Epithelial cell of prostate (primary cell): ENCODE data around the gene TEX48.

Experiments
- DNase-seq: peaks from one replicate; pipeline ENCODE4 v3.0.0-alpha.2; 2011; ENCODE audit warnings: low read depth, low spot score
- H3K27ac ChIP-seq: fragments of 450-650 bp; 2 replicates; pipeline ENCODE4 v1.5.1; 2017; ENCODE audit warnings: mild to moderate bottlenecking

TEX48 gene

DNA sequence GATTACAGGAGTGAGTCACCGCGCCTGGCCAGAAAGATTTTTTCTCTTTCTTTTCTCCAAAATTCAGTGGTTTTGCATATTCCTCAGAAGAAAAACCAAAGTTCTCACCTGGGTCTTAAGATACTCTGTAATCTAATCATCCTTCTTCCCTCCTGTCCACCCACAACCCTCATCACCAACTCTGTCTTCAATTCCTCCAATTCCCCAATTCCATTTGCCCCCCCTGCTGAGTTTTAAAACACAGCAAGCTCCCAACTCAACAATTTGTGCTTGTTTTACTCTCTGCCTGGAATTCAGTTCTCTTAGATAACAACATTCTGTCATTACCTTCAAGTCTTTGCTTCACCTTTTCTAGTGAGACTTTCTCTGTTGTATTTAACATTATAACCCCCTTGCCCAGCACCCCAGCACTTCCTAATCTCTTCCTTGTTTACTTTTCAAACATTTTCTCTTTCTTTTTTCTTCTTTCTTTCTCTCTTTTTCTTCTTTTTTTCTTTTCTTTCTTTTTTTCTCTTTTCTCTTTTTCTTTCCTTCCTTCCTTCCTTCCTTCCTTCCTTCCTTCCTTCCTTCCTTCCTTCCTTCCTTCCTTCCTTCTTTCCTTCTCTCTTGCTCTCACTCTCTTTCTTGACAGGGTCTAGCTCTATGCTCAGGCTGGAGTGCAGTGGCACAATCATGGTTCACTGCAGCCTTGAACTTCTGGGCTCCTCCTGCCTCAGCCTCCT, 7.8 kb downstream of the TEX48 start:
- H3K27ac ChIP-seq = no peak overlapping the region
- no peak for DNase-seq

DNA sequence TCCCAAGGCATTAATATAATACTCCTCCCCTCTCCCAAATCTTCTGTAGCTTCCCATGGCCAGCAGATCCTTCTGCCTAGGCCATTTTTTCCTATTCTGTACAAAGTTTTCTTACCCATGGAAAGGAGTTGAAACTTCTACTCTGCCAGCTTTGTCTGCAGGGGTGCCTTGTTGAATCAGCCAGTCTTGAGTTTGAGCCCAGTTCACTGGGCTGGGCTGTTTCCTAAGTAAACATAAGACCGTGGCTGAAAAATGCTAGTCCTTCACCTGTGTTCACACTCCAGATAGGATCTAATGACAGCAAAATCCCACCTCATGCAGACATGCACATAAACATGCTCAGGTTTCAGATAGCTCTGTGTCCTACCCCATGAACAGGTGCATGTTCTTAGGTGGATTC, 10.4 kb downstream of the TEX48 start:
- DNase-seq = no peak

DNA sequence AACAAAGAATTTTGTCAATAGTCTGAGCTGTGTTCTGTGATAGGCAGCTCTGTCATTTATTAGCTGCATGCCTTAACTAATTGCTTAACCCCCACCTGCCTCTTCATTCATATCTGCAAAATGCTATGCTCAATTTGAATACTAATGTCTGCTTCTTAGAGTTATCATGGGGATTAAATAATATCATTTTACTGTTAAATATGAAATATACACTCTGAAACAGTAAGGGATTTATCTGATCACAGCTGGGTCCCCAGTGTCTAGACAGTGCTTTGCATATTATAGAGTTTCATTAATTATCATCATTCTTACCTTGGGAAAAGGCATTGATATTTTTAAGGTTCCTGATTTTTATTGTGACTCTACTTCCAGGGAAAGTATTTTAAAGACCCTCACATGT, 12.0 kb downstream of the TEX48 start:
- H3K27ac ChIP-seq = no peak overlapping the region
- DNase-seq = no peak

More for the DNA sequence above, 10.4 kb downstream of the TEX48 start:
- no peak overlapping the region for H3K27ac ChIP-seq

DNA sequence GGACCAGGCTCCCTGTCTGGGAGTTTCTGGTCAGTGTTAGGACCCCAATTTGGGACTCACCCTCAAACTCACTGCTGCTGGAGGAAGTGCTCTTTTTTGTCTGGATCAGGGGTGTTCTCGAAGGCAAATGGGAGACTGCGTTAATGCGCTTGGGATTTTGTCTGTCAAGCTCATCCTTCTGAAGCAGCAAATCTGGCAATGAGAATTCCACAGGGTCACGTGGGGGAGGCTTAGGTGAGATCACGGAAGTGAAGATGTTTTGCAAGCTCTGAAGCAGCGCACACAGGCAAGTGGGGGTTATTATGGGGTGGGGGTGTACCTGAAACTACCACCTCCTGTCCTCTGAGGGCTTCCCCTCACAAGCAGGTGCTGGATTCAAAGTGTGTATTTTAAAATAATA, 13.8 kb downstream of the TEX48 start:
- H3K27ac ChIP-seq = no peak overlapping the region
- no peak for DNase-seq

DNA sequence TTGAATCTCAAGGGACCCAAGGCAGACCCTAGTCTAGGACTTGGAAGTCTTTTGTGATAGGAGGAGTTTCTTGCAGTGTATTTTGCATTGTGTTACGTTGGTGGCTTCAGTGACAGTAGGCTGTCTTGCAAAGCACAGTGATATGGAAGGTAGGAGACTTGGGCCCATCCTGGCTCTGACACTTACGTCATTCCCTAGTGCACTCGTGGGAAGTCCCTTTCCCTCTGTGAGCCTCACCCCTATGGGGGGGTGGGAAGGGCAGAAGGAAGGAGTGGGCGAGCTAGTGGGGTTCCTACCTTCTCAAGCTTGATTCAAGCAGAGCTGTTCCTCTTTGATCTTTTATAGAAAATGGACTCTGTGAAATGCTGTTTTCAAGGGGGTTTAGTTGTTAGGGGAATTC, 15.1 kb downstream of the TEX48 start:
- no peak for DNase-seq
- H3K27ac ChIP-seq = no peak overlapping the region

DNA sequence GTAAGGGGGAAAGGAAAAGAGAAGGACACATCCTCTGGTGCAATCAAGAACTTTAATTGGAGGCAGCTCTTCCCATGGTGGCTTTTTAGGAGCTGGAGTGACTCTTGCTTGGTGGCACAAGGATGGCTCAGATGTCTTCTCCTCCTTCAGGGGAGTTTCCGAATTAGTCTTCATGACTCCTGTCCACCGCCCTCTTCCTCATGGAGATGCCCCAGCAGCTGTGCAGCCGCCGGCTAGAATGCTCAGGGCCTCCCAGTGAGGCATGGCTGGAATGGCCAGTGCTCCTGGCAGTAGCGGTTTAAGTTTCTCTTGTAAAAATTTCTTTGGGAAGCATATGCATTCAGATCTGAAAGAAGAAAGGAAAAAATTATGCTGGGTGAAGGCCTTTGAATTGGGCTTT, 15.6 kb downstream of the TEX48 start:
- H3K27ac ChIP-seq = no peak overlapping the region
- DNase-seq = no peak

DNA sequence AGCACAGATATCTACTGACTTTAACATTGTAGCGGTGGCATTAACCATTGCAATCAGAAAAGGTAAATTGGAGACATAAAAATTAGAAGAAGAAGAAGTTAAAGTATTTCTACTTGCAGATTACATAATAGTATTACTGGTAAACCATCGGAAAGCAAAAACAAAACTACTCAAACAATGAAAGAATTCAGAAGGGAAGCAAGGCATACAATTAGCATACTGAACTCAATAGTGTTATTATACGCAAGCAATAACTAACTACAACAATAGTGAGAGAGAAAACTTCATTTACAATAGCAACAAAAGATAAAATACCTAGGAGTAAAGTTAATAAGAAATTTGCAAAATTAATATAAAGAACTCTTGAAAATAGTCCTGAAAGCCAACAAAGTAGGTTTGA, 17.8 kb downstream of the TEX48 start:
- DNase-seq = no peak

DNA sequence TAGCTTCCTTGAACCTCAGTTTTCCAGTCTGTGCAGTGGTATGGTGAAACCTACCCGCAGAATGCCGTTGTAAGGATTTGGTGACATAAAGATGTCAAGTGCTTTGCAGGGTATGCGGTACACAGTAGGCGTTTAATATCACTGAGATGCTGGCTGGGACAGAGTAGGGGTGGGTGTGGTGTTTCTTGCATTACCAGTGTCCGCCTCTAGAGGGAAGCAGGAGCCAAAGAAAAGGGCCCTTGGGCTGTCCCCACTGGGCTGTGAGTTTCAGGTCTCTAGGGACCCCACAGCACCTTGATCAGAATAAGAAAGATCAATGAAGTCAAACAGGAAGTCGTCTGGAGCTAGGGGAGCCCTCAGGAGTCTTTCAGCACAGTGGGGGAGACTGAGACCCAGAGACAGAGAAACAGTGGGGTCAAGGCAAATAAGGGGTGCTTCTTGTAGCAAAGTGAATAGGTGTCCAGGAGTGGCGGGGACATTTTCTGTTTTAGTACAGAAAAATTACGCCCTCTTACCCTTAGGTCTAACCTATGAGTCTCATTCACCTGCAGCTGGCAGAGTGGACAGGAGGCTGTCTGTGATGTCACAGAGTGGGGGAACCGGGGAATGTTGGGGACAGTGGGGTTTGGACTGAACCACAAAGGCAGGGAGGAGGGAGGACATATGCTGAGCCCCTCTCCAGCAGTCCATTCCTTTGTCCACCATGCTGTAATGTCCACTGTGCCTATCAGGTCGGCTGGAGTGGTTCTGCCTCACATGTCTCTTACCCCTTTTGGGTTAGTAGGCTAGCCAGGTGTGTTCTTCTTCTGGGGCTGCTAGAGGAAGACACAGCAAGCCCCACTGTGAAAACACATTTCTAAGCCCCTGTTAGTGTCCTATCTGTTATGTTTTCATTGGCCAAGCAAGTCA, 19.7 kb downstream of the TEX48 start:
- H3K27ac ChIP-seq = no peak overlapping the region
- no peak for DNase-seq

More for the DNA sequence above, 17.8 kb downstream of the TEX48 start:
- no peak overlapping the region for H3K27ac ChIP-seq

DNA sequence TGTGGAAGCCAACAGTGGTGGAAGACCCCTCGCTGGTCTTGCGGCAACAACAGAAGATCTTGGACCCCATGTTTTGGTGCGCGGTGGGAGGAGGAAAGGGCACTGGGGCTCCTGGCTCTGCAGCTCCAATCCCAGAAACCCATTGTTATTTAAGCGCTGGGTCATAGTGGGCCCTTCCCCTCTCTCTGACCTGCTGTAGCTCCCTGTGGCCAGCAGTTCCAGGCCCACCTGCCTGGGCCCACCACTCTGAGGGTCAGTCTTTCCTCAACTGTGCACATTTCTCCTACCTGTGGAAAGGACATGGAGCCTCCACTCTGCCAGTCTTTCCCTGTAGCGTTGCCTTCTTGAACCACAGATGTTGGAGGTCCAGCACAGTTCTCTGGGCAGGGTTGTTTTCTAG, 24.3 kb downstream of the TEX48 start, which contains the start of gene TEX53:
Gene TEX53, minus strand, starts transcription at position 101 of the 400 bp plus-strand sequence. Its CDS starts 31 bp downstream, at position 70.
- no peak within 1 kb of the TSS for H3K27ac ChIP-seq

DNA sequence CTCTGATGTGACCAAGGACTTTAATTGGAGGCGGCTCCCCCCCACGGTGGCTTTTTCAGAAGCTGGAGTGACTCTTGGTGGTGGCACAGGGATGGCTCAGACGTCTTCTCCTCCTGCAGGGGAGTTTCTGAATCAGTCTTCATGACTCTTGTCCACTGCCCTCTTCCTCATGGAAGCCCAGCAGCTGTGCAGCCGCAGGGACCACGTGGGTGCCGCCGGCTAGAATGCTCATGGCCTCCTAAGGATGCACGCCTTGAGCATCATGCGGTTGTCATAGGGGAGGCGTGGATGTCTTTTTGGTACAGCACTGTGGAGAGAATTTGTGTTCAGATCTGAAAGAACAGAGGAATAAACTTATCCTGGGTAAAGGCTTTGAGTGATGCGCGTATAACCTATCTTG, 25.7 kb downstream of the TEX48 start:
- DNase-seq = no peak
- no peak overlapping the region for H3K27ac ChIP-seq

More for the DNA sequence above, 24.3 kb downstream of the TEX48 start, which contains the start of gene TEX53:
- no peak for DNase-seq

DNA sequence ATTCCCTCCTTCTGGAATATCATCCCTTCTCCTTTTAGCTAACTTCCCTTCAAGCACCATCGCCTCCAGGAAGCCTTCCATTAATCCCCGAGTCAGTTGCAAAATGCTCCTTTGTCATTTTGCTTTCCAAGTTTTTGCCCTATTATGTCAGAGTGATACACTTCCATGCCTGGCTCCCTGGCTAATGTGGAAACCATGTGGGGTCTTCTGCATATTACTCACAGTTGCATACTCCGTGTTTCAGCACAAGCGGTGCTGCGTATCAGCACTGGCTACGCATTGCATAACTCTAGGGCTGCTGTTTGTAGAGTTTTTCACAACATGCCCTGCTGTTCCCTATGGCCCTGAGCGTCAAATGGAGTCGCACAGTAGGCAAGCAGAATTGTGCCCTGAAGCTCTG, 26.3 kb downstream of the TEX48 start:
- H3K27ac ChIP-seq = no peak overlapping the region
- DNase-seq = no peak

DNA sequence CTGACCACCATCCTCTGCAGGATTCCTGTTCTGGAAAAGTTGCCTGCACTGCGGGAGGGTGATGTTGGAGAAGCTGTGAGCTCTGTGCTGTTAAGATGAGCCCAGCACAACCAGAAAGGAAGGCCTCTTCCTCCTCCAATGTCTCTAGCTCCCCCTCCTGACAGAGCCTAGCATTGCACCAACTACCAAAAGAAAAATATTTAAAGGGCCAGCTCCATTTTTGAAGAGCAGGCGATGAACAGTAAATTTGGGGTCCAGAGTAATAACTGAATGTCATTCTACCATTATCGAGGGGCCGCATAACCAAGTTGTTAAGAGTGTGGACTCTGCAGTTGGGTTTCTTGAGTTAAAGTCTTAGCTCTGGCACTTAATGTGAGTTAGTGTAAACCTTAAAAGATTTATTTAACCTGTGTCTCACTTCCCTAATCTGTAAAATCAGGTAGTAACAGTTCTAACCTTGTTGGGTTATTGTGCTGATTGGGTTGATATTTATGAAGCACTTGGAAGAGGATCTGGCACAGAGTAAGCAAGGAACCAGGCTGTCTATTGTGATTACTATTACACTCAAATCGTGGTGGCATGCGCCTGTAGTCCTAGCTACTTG, 28.3 kb downstream of the TEX48 start:
- no peak overlapping the region for H3K27ac ChIP-seq
- DNase-seq = no peak

DNA sequence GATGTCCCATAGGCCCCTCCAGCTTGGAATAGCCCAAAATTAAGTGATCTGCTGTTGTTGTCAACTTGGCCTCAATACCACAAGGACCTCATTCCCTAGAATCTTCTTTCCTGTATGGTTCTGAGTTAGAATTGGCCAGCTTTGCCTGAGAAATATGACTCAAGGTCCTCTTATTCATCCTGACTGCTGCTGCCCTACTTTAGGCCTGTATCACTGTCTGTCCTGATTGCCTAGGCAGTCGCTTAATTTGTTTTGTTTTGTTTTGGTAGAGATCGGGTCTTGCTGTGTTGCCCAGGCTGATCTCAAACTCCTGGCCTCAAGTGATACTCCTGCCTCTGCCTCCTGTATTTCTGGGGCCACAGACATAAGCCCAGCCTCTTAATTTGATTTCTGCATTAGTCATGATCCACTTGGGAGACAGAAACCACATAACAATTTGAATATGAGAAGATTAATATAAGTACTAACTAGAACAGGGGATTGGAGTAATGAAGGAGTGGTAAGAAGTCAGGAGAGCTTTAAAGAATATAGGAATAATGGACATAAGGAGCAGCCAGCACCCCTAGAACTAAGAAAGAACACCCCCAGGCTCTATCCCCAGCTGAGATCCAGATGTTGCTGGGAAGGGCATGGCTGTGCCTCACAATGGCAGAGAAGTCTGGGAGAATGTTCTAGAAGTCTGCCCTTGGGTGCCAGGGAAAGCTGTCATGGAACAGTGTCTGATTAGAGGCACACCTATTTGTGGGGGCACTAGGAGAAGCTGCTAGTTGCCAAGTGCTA, 29.0 kb downstream of the TEX48 start:
- DNase-seq = no peak
- peak overlapping the region; percentile 4 for H3K27ac ChIP-seq

DNA sequence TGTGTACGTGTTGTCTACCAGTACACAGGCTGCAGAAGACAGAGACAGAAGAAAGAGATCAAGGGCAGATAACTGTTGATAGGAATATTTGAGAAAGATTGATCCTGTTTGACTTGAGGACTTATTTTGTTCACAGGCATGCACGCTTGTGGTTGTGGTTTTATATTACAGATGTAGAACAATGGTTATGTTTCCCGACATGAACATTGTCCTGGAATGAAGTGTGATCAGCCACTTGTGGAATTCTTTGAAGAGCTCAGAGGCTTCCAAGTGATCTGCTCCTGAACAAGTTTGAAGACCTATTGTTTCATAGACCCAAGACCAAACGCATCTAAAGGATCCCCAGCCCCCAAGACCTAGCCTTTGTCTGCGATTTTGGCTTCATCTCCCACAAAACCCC, 38.1 kb downstream of the TEX48 start:
- no peak overlapping the region for H3K27ac ChIP-seq
- DNase-seq = no peak

DNA sequence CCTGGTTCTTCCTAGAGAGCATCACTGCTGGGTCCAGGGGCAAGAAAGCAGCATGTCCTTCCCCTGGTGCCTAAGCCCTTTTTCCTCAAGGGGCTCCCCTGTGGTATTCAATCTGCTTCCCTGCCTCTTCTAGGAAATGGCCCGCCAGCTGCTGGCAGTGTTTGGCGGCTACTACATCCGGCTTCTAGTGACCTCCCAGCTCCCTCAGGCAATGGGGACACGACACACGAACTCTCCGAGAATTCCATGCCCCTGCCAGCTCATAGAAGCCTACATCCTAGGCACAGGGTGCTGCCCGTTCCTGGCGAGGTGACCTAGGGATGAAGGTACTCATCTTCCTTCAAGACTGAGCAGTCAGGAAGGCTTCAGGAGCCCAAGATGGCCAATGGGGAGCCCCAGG, 39.0 kb downstream of the TEX48 start:
- no peak overlapping the region for H3K27ac ChIP-seq
- no peak for DNase-seq

DNA sequence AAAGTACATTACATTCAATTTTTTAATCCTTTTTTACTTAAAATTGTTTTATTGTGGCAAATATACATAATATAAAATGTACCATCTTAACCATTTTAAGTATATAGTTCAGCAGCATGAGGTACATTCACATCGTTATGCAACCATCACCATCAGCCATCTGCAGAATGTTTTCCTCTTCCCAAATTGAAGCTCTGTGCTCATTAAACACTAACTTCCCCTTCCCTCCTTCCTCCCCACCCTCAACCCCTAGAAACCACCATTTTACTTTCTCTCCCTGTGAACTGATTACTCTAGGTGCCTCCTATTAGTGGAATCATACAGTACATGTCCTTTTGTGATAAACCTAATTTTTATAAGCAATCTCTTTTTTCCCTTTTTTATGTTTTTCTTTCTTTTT, 40.0 kb downstream of the TEX48 start:
- H3K27ac ChIP-seq = no peak overlapping the region
- no peak for DNase-seq

DNA sequence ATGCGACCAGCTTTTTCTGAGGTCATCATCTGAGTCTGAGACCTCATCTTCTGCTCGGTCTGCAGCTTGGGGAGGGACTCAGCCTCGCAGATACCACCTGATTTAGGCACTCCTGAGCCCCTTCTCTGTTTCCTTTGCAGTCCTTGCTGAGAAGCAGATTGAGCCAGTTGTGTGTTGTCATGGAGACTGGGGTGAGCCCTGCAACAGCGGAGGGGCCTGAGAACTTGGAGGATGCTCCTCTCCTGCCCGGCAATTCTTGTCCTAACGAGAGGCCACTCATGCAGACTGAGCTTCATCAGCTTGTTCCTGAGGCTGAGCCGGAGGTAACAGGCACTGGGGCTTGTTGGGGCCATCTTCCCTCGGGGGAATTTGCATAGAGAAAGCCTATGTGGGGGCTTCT, 43.6 kb downstream of the TEX48 start:
- DNase-seq = no peak
- H3K27ac ChIP-seq = no peak overlapping the region

DNA sequence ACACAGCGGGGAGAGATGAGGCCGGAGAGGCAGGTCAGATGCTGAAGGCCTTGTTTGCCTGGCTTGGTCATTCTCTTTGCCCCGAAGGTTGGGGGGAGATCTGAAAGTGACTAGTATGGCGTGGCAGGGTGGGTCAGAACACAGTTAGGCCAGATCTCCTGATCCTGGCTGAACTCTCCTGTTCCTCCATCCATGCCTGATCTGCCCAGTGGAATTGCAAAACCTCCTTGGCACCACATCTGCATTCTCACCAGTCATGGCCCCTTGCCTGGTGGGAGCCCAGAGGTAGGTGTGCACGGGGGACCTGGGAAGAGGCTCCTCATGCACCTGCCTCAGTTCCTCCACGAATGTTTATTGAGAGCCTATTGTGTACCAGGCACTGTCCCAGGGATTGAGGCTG, 47.6 kb downstream of the TEX48 start:
- H3K27ac ChIP-seq = no peak overlapping the region
- no peak for DNase-seq

DNA sequence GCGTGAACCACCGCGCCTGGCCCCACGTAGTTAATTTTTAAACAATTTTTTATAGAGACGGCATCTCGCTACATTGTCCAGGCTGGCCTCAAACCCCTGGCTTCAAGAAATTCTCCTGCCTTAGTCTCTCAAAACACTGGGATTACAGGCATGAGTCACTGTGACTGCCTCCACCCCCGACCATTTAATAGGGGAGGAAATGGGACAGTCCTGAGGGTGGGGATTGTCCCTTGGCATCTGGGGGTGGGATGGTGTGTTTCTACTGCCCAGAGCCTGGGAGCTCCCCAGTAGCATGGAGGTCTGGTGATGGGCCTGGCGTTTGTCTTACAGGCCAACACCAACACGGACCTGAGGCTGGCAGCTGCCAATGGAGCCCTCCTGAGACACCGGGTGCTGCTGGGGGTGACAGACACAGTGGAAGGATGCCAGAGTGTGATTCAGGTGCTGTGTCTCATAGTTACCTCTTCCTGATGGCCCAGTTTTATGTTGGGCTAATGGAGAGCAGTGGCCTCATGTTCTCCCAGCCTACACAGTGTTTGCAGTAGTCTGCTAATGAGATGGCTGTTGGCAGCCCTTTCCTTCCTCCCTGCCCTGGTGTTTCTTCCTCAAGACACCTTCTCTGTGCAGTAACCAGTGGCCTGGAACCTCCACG, 48.4 kb downstream of the TEX48 start:
- no peak for DNase-seq
- no peak overlapping the region for H3K27ac ChIP-seq

DNA sequence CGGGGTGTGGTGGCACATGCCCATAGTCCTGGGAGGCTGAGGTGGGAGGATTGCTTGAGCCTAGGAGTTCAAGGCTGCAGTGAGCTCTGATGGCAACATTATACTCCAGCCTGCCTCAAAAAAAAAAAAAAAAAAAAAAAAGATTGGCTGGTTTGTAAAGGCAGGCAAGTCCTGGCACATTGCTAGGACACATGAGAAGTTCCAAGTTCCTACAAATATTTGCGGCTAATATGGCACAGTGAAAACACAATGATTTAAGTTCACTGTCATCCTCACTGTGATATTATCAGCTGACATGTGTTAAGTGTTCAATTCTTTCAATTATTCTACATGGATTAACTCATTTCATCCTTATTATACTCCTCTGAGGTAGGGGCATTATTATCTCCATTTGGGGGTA, 50.8 kb downstream of the TEX48 start:
- DNase-seq = no peak
- no peak overlapping the region for H3K27ac ChIP-seq
